Forelimb muscle (tissue), 1 donor: ENCODE data around the gene HSD11B2. TPM values are rescaled to one million over a fixed set of nuclear protein-coding genes. Genes with fewer than 3 reads are reported as not detected.

Source experiments
- DNase-seq: peaks from one replicate; pipeline ENCODE4 v3.0.0-alpha.2; 2013; ENCODE audit warnings: low read depth
- polyA plus RNA-seq: library from polyadenylated mRNA; unstranded; fragments of 120-200 nt; gene quantifications from one replicate; pipeline ENCODE4 v1.2.1, GENCODE V29; 2013; ENCODE audit not compliant: insufficient read length

Gene HSD11B2
- polyA plus RNA-seq, 1 donor: 11.1 TPM

GRCh38 chr16:67435758-67436164, 4.8 kb downstream of the HSD11B2 start:
- no peak for DNase-seq

- DNase-seq: no peak
These were observed 5.8 kb downstream of the HSD11B2 start for GRCh38 chr16:67436640-67437193.

- no peak for DNase-seq
These were observed 6.6 kb downstream of the HSD11B2 start for GRCh38 chr16:67437513-67437912.

- no peak for DNase-seq
These were observed 7.3 kb downstream of the HSD11B2 start for GRCh38 chr16:67438098-67438791.

GRCh38 chr16:67438824-67439393, 8.0 kb downstream of the HSD11B2 start:
- DNase-seq: no peak

GRCh38 chr16:67441271-67441753, 10.4 kb downstream of the HSD11B2 start:
- no peak for DNase-seq

GRCh38 chr16:67441907-67442306, 11.0 kb downstream of the HSD11B2 start:
- DNase-seq: no peak

GRCh38 chr16:67442581-67443255, 11.8 kb downstream of the HSD11B2 start:
- DNase-seq: no peak

- DNase-seq: no peak
These were observed 12.3 kb downstream of the HSD11B2 start for GRCh38 chr16:67443265-67443664.

GRCh38 chr16:67444259-67445125, 13.6 kb downstream of the HSD11B2 start:
- DNase-seq: no peak

GRCh38 chr16:67445126-67445426, 14.2 kb downstream of the HSD11B2 start:
- no peak for DNase-seq

GRCh38 chr16:67445441-67445912, 14.6 kb downstream of the HSD11B2 start:
- DNase-seq: no peak

GRCh38 chr16:67445913-67446907, 15.3 kb downstream of the HSD11B2 start:
- no peak for DNase-seq

GRCh38 chr16:67446968-67447507, 16.1 kb downstream of the HSD11B2 start:
- no peak for DNase-seq

- DNase-seq: no peak
These were observed 16.7 kb downstream of the HSD11B2 start for GRCh38 chr16:67447508-67448076.

GRCh38 chr16:67448580-67448979, 17.7 kb downstream of the HSD11B2 start:
- DNase-seq: no peak

GRCh38 chr16:67449336-67449735, 18.4 kb downstream of the HSD11B2 start:
- DNase-seq: no peak

- no peak for DNase-seq
These were observed 18.8 kb downstream of the HSD11B2 start for GRCh38 chr16:67449739-67450138.

GRCh38 chr16:67451061-67451703, 20.3 kb downstream of the HSD11B2 start:
- no peak for DNase-seq
